HFFc6 (cell line): ENCODE data around the gene MAP3K9. TPM values are rescaled to one million over a fixed set of nuclear protein-coding genes. Genes with fewer than 3 reads are reported as not detected.

ENCODE experiments used
- DNase-seq: peaks from one replicate; pipeline ENCODE4 v3.0.0-alpha.2; 2018
- H3K27ac Mint-ChIP-seq: 2 replicates; pipeline ENCODE4 v1.8.0; 2020; ENCODE audit warnings: mild to moderate bottlenecking, mixed read lengths
- H3K27me3 Mint-ChIP-seq: 2 replicates; pipeline ENCODE4 v1.8.0; 2021; ENCODE audit warnings: mild to moderate bottlenecking, moderate library complexity, mixed read lengths; ENCODE audit not compliant: insufficient read depth
- H3K36me3 Mint-ChIP-seq: 2 replicates; pipeline ENCODE4 v1.8.0; 2021; ENCODE audit warnings: low read depth, mixed read lengths
- H3K4me1 Mint-ChIP-seq: 2 replicates; pipeline ENCODE4 v1.8.0; 2020; ENCODE audit warnings: low read depth, mixed read lengths
- H3K4me3 Mint-ChIP-seq: 2 replicates; pipeline ENCODE4 v1.8.0; 2020; ENCODE audit warnings: mild to moderate bottlenecking, moderate library complexity, mixed read lengths
- H3K9me3 Mint-ChIP-seq: 2 replicates; pipeline ENCODE4 v1.8.0; 2020; ENCODE audit warnings: mild to moderate bottlenecking, mixed read lengths
- CTCF ChIP-seq: fragments of 200-600 bp; sonication (generic); IDR thresholded peaks from 2 replicates; pipeline ENCODE4 v1.5.0; 2021; ENCODE audit warnings: antibody characterized with exemption, mild to moderate bottlenecking
- total RNA-seq, 6 experiments: library from RNA; stranded (reverse); fragmentation: NEBNext Ultra II Directional; extraction: Animal tissue kit (Norgen Biotek cat#: 25700); gene quantifications; 2 replicates in 1 of 6; 3 replicates in 5 of 6; pipeline ENCODE4 v1.2.3, GENCODE V29; 2021

The MAP3K9 gene
- total RNA-seq, 6 experiments from 2014 or later, result 0.24 to 0.51 (median 0.31) TPM

GRCh38 chr14:70780396-70781075, 28.8 kb downstream of the MAP3K9 start:
- Mint-ChIP-seq H3K9me3 (no peaks in the 10 kb centered on the region), H3K4me1 (peaks cover 24% of the 10 kb centered on the region), H3K36me3 (no peaks in the 10 kb centered on the region), H3K27me3 (peaks cover 20% of the 10 kb centered on the region), H3K4me3 (no peak overlapping the region), H3K27ac (no peak overlapping the region)
- DNase-seq, result no peak
- no peak for TF ChIP-seq CTCF

- Mint-ChIP-seq H3K36me3 (no peaks in the 10 kb centered on the region), H3K27ac (no peak overlapping the region), H3K4me1 (peaks cover 20% of the 10 kb centered on the region), H3K9me3 (no peaks in the 10 kb centered on the region), H3K27me3 (peaks cover 17% of the 10 kb centered on the region), H3K4me3 (no peak overlapping the region)
- no peak for TF ChIP-seq CTCF
- DNase-seq, result no peak
Measured at GRCh38 chr14:70779667-70780066, 29.6 kb downstream of the MAP3K9 start.

GRCh38 chr14:70776197-70776596, 33.1 kb downstream of the MAP3K9 start:
- H3K9me3 Mint-ChIP-seq, result no peaks in the 10 kb centered on the region
- H3K36me3 Mint-ChIP-seq, result no peaks in the 10 kb centered on the region
- no peak overlapping the region for H3K4me3 Mint-ChIP-seq
- H3K27ac Mint-ChIP-seq, result no peak overlapping the region
- DNase-seq, result no peak
- no peaks in the 10 kb centered on the region; the same call in 1 of the 2 replicates for H3K4me1 Mint-ChIP-seq
- peaks cover 30% of the 10 kb centered on the region for H3K27me3 Mint-ChIP-seq
- no peak for TF ChIP-seq CTCF

- H3K4me3 Mint-ChIP-seq, result no peak overlapping the region
- H3K4me1 Mint-ChIP-seq, result no peaks in the 10 kb centered on the region
- no peak for DNase-seq
- H3K27me3 Mint-ChIP-seq, result peaks cover 36% of the 10 kb centered on the region
- no peaks in the 10 kb centered on the region for H3K36me3 Mint-ChIP-seq
- no peak for TF ChIP-seq CTCF
- no peaks in the 10 kb centered on the region for H3K9me3 Mint-ChIP-seq
- H3K27ac Mint-ChIP-seq, result no peak overlapping the region
Measured at GRCh38 chr14:70773182-70773862, 36.0 kb downstream of the MAP3K9 start.

- peaks cover 27% of the 10 kb centered on the region for H3K27me3 Mint-ChIP-seq
- H3K4me3 Mint-ChIP-seq, result no peak overlapping the region
- H3K9me3 Mint-ChIP-seq, result no peaks in the 10 kb centered on the region
- TF ChIP-seq CTCF, result no peak
- H3K4me1 Mint-ChIP-seq, result peaks cover 2% of the 10 kb centered on the region; the same call in 1 of the 2 replicates
- H3K27ac Mint-ChIP-seq, result no peak overlapping the region
- H3K36me3 Mint-ChIP-seq, result no peaks in the 10 kb centered on the region
- DNase-seq, result no peak
Measured at GRCh38 chr14:70771781-70772212, 37.5 kb downstream of the MAP3K9 start.
